ENCODE data around the gene SNX25.

Gene SNX25

GRCh38 chr4:185383451-185383850, 174.1 kb downstream of the SNX25 start:
- no peak for DNase-seq

DNA sequence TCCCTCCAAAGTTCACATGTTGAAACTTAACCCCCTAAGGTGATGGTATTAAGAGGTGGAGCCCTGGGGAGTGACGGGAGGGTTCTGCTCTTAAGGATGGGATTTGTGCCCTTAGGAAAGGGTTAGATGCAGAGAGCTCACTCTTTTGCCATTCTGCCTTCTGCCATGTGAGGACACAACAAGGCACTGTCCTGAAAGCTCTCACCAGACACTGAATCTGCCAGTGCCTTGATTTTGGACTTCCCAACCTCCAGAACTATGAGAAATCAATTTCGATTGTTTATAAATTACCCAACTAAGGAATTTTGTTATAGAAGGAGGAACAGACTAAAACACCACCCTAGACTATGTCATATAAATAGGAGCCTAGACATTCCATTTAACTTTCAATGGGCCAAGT, 174.7 kb downstream of the SNX25 start:
- no peak for DNase-seq

DNA sequence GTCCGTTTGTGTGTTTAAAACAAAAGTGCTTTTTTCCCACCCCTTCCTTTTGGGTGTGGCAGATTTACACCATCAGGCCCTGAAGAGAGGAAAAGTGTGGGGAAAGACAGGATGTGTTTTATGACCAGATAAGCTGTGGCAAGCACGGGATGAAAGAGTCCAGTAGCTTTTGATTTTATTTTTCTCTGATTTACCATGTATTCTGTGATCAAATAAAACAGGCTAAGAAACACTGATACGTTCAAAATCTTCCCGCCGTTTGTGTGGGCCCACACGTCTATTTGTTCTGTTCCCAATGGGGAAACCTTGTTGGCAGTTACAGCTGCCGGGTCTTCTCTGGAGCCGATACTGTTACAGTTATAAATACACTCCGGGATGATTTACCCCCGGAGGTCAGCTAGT, 175.5 kb downstream of the SNX25 start:
- no peak for DNase-seq

DNA sequence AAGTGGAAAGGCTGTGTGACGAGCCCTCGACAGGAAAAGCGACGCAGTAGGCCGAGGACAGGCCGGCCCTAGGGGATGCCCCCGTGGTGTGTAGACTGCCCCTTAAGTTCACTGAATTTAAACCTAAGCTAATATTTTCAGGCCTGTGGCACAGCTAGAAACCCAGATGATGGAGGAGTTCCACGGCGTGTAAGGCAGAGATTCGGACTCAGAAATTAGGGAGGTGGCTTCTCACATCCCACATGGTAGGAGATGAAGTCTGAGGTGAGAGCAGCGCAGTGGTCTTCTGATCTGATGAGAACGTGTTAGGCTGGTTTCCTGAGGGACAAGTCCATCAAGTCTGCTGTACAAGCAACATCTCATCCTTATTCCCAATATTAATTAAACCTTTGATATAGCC, 178.6 kb downstream of the SNX25 start:
- DNase-seq, result no peak

GRCh38 chr4:185390941-185391340, 181.5 kb downstream of the SNX25 start:
- DNase-seq, result no peak

- no peak for DNase-seq
Measured at GRCh38 chr4:185392156-185392555, 182.8 kb downstream of the SNX25 start.

DNA sequence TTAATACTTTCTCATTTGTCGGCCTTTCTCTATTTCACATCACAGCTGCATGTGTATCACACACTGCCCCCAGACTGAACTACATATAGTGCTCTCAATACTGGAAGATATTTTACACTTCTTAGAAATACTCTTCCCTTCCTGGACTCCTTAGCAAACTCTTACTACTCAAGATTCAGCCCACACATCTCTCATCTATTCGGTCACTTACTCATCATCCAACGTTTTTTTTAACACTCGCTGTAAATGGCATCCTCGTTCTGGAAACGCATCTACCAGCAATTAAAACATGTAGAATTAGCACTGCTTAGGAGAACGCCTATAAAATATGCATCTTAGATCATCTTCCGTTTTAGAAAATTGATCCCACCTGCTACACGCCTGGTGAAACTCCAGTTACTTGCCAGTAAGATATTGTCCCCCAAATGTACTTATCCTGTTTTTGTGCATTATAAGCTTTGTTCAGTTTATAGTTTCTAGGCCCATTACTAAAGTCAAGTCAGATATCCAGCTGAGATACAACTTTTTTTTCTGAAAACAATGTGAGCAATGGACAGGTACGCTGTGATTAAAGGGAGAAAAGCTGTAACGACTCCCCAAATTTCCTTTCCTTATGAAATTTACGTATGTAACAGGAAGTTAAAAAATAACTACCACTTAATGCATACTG, 185.3 kb downstream of the SNX25 start:
- no peak for DNase-seq

DNA sequence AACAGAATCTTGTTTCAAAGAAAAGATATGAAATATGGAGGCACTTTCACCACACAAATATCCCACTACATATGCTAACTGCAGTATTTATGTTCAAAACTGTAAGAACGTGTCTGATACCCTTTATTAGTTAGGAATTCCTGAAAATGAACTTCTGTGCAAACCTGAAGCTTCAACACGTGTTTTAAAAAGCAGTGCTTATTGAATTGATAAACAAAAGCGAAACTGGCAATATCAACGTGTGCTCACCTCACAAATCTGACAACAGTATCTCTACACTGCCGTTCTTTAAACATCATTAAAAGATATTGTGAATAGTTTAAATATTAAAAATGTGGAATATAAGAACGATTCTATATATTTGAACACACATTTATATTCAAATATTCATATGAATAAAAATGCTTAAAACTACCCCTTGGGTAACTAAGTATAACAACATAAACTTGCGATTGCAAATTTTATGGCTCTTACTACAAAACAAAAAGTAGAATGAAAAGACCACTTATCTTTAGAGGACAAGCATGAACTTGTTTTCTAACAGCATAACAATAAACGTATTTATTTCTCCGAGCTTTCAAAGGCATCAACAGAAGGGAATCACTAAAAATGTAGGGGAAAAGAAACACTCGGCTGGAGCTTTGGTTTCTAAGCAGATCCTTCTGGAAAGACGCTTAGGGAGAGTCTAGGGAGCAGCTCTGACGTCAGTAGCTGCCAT, 186.0 kb downstream of the SNX25 start, which contains the start of gene LRP2BP:
Gene LRP2BP (minus strand): TSS at position 687 of the 718 bp plus-strand sequence. CDS start 17,738 bp downstream, outside the sequence.
- no peak for DNase-seq

DNA sequence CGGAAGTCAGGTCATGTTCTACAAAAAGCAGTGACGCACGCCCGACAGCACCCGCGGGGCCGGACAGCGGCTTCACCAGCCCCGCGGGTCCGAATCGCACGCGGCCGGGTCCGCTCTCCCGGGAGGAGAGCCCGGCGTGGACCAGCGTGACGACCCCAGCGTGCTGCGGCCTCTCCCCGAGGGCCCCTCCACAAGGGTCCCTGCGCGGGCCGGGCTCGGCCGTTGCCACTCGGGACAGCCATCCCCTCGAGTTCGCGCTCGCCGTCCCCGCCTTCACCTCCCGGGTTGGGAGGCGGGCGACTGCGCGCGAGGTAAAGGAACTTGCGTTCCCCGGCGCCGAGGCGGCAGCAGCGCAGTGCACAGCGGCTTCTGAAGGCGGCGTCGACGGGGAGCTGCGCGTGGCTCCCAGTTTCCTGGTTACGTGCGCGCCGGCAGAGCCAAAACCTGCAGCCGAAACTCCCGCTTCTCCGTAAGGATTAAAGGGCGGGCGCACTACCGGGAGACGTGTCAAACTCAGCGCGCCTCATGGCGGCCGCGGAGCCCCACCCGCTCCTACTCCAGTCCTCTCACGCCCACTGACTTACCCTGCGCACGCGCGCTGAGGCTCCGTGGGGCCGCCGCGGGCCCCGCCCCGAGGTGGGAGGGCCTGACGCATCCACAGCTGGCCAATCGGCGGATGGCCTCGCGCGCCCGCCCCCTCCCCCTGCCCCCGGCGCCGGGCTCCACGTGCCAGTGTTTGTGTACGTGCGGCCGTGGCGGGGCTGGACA, 186.7 kb downstream of the SNX25 start:
- DNase-seq, result peak; percentile 99

DNA sequence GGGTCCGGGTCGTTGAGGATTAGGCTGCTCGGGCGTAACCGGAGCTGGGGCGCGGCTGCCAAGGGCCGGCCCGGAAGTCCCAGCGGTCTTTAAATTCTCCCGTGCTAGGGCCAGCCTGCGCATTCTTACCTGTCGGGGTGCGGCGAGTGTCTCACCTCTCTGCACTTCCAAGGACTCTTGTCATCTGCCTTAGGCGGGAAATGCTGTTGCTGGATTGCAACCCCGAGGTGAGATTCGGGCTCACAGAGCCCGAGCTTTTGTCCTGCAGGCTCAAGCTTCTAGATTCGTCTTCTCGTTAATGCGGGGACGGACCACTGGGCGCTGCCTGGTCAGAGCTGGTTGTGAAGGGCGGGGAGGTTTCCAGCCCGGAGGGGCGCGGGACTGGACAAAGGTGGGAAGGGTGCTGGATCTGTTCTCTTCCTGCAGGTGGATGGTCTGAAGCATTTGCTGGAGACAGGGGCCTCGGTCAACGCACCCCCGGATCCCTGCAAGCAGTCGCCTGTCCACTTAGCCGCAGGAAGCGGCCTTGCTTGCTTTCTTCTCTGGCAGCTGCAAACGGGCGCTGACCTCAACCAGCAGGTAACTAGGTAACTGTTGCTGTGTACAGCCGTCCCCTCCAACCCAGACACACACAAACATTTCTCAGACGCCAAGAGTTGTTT, 187.5 kb downstream of the SNX25 start, which contains the start of gene ANKRD37:
Gene ANKRD37 (plus strand): TSS at position 118 of the 662 bp plus-strand sequence. CDS start 83 bp downstream, at position 201.
- peak; percentile 66 for DNase-seq

DNA sequence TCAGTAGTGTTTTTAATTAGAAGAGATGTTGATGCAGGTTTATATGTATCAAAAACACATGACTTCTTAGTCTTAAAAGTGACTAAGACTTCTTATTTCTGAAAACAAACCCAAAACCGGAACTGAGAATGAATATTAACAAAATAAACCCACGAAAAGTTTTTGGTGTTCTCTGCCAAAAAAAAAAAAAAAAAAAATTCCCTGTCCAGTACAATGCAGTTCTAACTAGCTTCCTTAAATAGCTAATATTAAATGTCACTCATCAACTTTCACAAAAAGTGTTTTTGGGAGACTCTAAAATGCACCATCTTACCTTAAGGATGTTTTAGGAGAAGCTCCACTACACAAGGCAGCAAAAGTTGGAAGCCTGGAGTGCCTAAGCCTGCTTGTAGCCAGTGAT, 189.2 kb downstream of the SNX25 start:
- DNase-seq, result no peak

- no peak for DNase-seq
Measured at GRCh38 chr4:185399466-185399865, 190.1 kb downstream of the SNX25 start.

DNA sequence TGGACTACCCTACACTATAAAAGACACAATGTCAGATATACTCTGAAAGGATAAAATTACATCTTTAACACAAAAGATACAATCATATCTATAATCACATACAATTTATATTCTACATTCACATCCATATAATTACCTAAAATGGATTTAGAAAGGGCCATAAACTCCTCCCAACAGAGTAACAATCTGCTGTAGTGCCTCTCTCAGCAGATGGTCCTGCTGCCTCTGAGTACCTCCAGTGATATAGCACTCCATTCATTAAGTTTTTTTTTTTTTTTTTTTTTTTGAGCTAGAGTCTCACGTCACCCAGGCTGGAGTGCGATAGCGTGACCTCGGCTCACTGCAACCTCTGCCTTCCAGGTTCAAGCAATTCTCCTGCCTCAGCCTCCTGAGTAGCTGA, 194.6 kb downstream of the SNX25 start:
- no peak for DNase-seq

DNA sequence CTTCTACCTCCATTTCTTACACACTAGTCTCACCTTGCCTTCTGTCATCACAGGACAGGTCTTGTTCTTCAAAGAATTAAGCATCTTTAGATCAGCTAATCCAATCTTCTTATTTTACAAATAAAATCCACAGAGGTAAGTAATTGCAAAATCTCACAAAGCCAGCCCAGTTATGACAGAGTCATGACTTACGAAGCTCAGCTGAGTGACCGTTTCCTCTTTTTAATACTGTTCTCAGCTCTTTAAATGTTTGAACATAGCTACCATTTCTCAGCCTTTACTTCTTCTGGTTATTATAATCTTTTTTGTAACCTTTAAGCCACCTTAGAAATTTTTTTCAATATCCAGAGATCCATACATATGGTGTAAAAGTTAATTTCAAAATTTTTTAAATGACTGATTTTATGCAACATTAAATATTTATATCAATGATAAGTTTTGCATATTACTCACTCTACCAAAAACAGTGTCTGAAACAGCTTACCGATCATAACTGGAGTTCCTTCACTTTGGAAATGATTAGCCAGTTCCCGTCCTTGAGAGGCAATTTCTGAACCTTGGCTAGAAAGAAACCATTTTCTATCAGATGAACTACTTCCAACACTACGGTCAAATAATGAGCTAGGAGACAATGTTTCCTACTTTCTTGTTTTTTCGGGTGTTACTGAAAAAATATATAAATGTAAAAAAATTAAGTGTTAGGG, 196.1 kb downstream of the SNX25 start:
- no peak for DNase-seq

DNA sequence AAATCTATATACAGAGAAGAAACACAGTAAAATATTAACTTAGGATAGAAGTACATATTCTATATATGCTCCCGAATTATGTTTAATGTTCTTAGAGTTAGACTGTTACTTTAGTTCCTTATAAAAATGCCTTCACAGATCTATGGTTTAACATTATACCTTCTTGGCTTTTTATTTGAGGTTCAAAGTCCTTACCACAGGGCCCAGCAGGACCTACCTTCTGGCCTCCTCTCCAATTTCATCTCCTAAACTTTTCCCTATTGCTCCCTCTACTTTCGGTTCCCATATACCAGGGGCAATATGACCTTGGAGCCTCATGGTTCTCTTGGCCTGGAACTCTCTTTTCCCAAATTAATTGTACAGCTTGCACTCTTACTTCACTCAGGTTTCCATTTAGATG, 199.0 kb downstream of the SNX25 start:
- DNase-seq, result no peak

GRCh38 chr4:185411849-185412248, 202.5 kb downstream of the SNX25 start:
- DNase-seq, result no peak

DNA sequence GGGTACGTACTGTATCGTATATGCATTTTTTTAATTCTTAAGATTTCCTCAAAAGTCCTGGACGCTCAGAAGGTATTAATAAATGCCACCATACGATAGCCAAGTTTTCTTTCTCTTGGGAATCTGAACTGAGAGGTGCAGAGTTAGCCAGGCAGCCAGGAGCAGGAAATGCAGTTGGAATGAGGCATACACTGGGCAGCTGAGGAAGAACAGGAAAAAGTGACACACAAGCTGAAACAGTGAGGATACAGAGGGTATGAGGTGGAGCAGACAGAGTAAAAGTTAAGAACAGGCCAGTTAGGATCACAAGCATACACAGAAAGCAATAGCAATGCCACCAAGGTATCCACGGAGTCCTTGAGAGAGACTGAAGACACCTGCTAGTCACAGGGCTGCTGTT, 203.0 kb downstream of the SNX25 start:
- no peak for DNase-seq
